Measurements from ENCODE around the gene DBH.

DNA sequence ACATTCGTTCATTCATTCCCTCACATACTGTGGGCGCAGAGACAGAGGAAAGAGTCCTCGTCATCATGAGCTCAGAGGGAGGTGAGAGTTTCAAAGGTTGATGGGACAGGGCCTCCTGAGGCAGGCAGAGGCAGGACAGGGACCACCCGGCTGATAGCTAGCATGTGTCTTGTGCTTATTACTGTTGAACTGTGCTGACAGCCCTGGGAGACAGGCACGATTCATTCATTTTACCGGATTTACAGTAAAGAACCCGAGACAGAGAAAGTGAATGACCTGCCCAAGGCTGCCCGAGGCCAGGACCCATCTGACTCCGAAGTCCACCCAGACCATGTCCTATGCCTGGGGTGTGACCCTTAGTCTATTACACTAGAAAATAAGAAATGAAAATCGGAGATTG, 22.1 kb upstream of the DBH start:
- TF ChIP-seq CTCF (conservative IDR thresholded peaks at IDR 0.05; ENCODE audit: low read depth, low read length), result no peak
- no peak for TF ChIP-seq EZH2 (IDR thresholded peaks at IDR 0.05; ENCODE audit: borderline replicate concordance, low read depth, low read length, poor library complexity, severe bottlenecking)
